Hepatocyte (in vitro differentiated cells): Measurements from ENCODE around the gene ATAD5.
"Not testable (repeated sequence)": the region's sequence is repeated elsewhere in the genome, so short reads cannot be mapped to it uniquely, and the experiment has no call there.

ENCODE experiments used
- EZH2 ChIP-seq: fragments of 200-600 bp; sonication (generic); IDR thresholded peaks from 2 replicates; pipeline ENCODE4 v1.6.1; 2016; ENCODE audit warnings: antibody characterized with exemption, mild to moderate bottlenecking, borderline replicate concordance
- EZH2phosphoT487 ChIP-seq: fragments of 200-600 bp; sonication (generic); IDR thresholded peaks from one replicate; pipeline ENCODE4 v1.6.1; 2018; ENCODE audit warnings: antibody characterized with exemption, mild to moderate bottlenecking, low read depth, moderate library complexity; ENCODE audit not compliant: unreplicated experiment, severe bottlenecking
- TF ChIP-seq, protein P1 (sequence below): fragments of 200-600 bp; sonication (generic); IDR thresholded peaks from 2 replicates; pipeline ENCODE4 v1.5.1; 2016; ENCODE audit warnings: antibody characterized with exemption, mild to moderate bottlenecking; ENCODE audit not compliant: poor library complexity

DNA sequence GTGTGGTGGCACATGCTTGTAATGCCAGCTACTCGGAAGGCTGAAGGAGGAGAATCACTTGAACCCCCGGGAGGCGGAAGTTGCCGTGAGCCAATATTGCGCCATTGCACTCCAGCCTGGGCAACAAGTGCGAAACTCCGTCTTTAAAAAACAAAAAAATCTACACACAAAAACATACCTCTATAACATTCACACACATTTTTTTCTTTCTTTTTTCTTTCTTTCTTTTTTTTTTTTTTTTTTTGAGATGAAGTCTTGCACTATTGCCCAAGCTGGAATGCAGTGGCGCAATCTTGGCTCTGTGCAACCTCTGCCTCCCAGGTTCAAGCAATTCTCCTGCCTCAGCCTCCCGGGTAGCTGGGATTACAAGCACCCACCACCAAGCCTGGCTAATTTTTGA, 16.9 kb upstream of the ATAD5 start:
- TF ChIP-seq EZH2, EZH2phosphoT487: not testable (repeated sequence)
- TF ChIP-seq, protein P1, sequence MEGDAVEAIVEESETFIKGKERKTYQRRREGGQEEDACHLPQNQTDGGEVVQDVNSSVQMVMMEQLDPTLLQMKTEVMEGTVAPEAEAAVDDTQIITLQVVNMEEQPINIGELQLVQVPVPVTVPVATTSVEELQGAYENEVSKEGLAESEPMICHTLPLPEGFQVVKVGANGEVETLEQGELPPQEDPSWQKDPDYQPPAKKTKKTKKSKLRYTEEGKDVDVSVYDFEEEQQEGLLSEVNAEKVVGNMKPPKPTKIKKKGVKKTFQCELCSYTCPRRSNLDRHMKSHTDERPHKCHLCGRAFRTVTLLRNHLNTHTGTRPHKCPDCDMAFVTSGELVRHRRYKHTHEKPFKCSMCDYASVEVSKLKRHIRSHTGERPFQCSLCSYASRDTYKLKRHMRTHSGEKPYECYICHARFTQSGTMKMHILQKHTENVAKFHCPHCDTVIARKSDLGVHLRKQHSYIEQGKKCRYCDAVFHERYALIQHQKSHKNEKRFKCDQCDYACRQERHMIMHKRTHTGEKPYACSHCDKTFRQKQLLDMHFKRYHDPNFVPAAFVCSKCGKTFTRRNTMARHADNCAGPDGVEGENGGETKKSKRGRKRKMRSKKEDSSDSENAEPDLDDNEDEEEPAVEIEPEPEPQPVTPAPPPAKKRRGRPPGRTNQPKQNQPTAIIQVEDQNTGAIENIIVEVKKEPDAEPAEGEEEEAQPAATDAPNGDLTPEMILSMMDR = not testable (repeated sequence)
